HepG2 (cell line): ENCODE data around the gene R3HCC1L. TPM values are rescaled to one million over a fixed set of nuclear protein-coding genes. Genes with fewer than 3 reads are reported as not detected.

Experiments used
- ATAC-seq: fragments of 200-7000 bp; cut with Tn5 transposase; 3 replicates; pipeline ENCODE4 v1.9.1; 2020; ENCODE audit warnings: mild to moderate bottlenecking, moderate library complexity
- BruUV-seq: library from RNA; stranded (reverse); fragments of 400-500 nt; replicated peaks from 2 replicates; lab custom pipeline; 2021; lab: Mats Ljungman, UMichigan
- CTCF ChIA-PET: fragments of 300-600 bp; formaldehyde crosslinking; extraction: SDS; loops from one replicate; lab custom pipeline; 2021; ENCODE audit warnings: low total read pairs, inconsistent platforms, low intra/inter-chr PET ratio; lab: Yijun Ruan, JAX
- POLR2A ChIA-PET: fragments of 350-600 bp; sonication (Branson Sonifier 250); formaldehyde crosslinking; loops from one replicate; lab custom pipeline; 2020; ENCODE audit warnings: antibody characterized with exemption, inconsistent platforms; lab: Yijun Ruan, JAX
- DNase-seq: peaks from one replicate; pipeline ENCODE4 v3.0.0-alpha.2; 2015; ENCODE audit warnings: low spot score
- FAIRE-seq: peaks from 3 replicates; lab custom pipeline; 2011; peaks lifted over from hg19 to GRCh38; lab: Jason Lieb, UNC
- H2AFZ ChIP-seq: one replicate; pipeline ENCODE4 v1.6.1; 2011; ENCODE audit warnings: low read length, inconsistent platforms
- H3K27ac ChIP-seq: fragments of 300-600 bp; 3 replicates; pipeline ENCODE4 v1.8.0; 2011; ENCODE audit warnings: mixed run types, mild to moderate bottlenecking, mixed read lengths, low read length, inconsistent platforms; ENCODE audit not compliant: insufficient read depth; ENCODE audit errors: extremely low read length
- H3K27me3 ChIP-seq, 2 experiments: fragments of 200-600 bp in 1 of 2; 2 replicates in 1 of 2; 3 replicates in 1 of 2; pipeline versions ENCODE4 v1.6.0 to v1.8.0; 2011; ENCODE audit warnings: low read length in 2 of 2, mild to moderate bottlenecking in 2 of 2, moderate library complexity in 2 of 2, inconsistent platforms in 1 of 2; ENCODE audit not compliant: insufficient read depth in 2 of 2, control insufficient read depth in 1 of 2
- H3K36me3 ChIP-seq, 2 experiments: fragments of 200-600 bp in 1 of 2; replicated peaks in 1 of 2; 2 replicates in 1 of 2; 3 replicates in 1 of 2; pipeline versions ENCODE4 v1.5.1 to v1.8.0; 2011; ENCODE audit warnings: low read length in 2 of 2, inconsistent platforms in 1 of 2; ENCODE audit not compliant: insufficient read depth in 2 of 2, control insufficient read depth in 1 of 2
- H3K4me1 ChIP-seq: 2 replicates; pipeline ENCODE4 v1.5.1; 2012; ENCODE audit warnings: low read length, inconsistent platforms; ENCODE audit not compliant: insufficient read depth
- H3K4me2 ChIP-seq: 2 replicates; pipeline ENCODE4 v1.6.0; 2011; ENCODE audit warnings: low read depth, low read length, inconsistent platforms
- H3K4me3 ChIP-seq, 3 experiments: fragments of 200-600 bp in 1 of 3; sonication (generic), shearing (Covaris generic) in 1 of 3; replicated peaks in 1 of 3; 2 replicates each; pipeline ENCODE4 v1.5.1; 2011 to 2016; ENCODE audit warnings: low read length in 3 of 3, inconsistent platforms in 2 of 3, low read depth in 2 of 3, mild to moderate bottlenecking in 2 of 3, control low read depth in 1 of 3, mixed read lengths in 1 of 3; ENCODE audit not compliant: insufficient read depth in 1 of 3
- H3K79me2 ChIP-seq: one replicate; pipeline ENCODE4 v1.6.1; 2011; ENCODE audit warnings: low read length, inconsistent platforms; ENCODE audit not compliant: insufficient read depth
- H3K9ac ChIP-seq: 2 replicates; pipeline ENCODE4 v1.6.0; 2011; ENCODE audit warnings: mild to moderate bottlenecking, low read depth, low read length, inconsistent platforms; ENCODE audit not compliant: insufficient read depth
- H3K9me3 ChIP-seq: 2 replicates; pipeline ENCODE4 v1.5.1; 2012; ENCODE audit warnings: mild to moderate bottlenecking, low read length
- H4K20me1 ChIP-seq: 2 replicates; pipeline ENCODE4 v1.6.0; 2011; ENCODE audit warnings: inconsistent platforms, mild to moderate bottlenecking, low read length, moderate library complexity; ENCODE audit not compliant: insufficient read depth
- UBTF ChIP-seq: sonication (generic); formaldehyde crosslinking; IDR thresholded peaks from 2 replicates; pipeline ENCODE4 v1.4.0; 2020; ENCODE audit warnings: mild to moderate bottlenecking, missing genetic modification reagents
- ZBED4 ChIP-seq: sonication (generic); formaldehyde crosslinking; IDR thresholded peaks from 2 replicates; pipeline ENCODE4 v1.4.0; 2020; ENCODE audit warnings: missing genetic modification reagents, borderline replicate concordance
- WGBS: methylation state at CpG from one replicate; pipeline ENCODE4 v1.1.6; 2017; ENCODE audit warnings: low lambda C conversion rate; 5-methylcytosine and 5-hydroxymethylcytosine counted together
- in situ Hi-C: cut with HindIII; loops from 2 replicates; pipeline ENCODE4 v1.10.0; 2017; ENCODE audit warnings: low pct_unique_long_range_greater_than_20kb; ENCODE audit not compliant: extremely low pct_ligation_motif_present
- intact Hi-C: fragments of 100-400 bp; cut with micrococcal nuclease; formaldehyde crosslinking; loops from one replicate; pipeline ENCODE4 v1.10.0; 2022; ENCODE audit not compliant: unreplicated experiment
- polyA plus RNA-seq, 8 experiments: library from polyadenylated mRNA; depleted of rRNA in 3 of 8; stranded (reverse) in 7 of 8; unstranded in 1 of 8; fragments of >200 nt; fragmentation: Illumina TruSeq in 4 of 8; extraction: Trizol in 4 of 8; gene quantifications; 2 replicates each; pipeline versions ENCODE4 v1.2.1 to v1.2.3, GENCODE V29; 2011 to 2016; ENCODE audit warnings: low read depth in 4 of 8, missing spikeins in 1 of 8, mixed read lengths in 1 of 8; ENCODE audit not compliant: insufficient read depth in 1 of 8
- total RNA-seq, 5 experiments: library from RNA; depleted of rRNA; stranded (reverse); fragments of >200 nt; fragmentation: Illumina TruSeq; extraction: Trizol; gene quantifications; 2 replicates each; pipeline ENCODE4 v1.2.3, GENCODE V29; 2016; ENCODE audit warnings: low read depth in 1 of 5

R3HCC1L gene
- total and polyA plus RNA-seq, 2 of the 13 experiments (the other 11 are each of a cell fraction or from before 2014, with no cell fraction given), result 6.5 to 12.2 TPM

GRCh38 chr10:98169379-98169778 is 34.9 kb downstream of the R3HCC1L start:
- Histone ChIP-seq H3K4me1 (no peaks in the 10 kb centered on the region), H3K4me3 (no peak overlapping the region), H3K9ac (no peak overlapping the region), H4K20me1 (no peaks in the 10 kb centered on the region), H3K4me2 (no peak overlapping the region), H3K27ac (no peak overlapping the region), H3K9me3 (no peaks in the 10 kb centered on the region), H2AFZ (no peak overlapping the region), H3K36me3 (peaks cover 4 to 15% of the 10 kb centered on the region in 2 experiments; a peak in 4 of 5 replicates), H3K27me3 (no peaks in the 10 kb centered on the region), H3K79me2 (no peaks in the 10 kb centered on the region)
- FAIRE-seq, result no peak
- no peak for DNase-seq
- TF ChIP-seq UBTF (no peak), ZBED4 (CRISPR knock-in tag) (no peak)
- CTCF ChIA-PET, result interaction anchor here (1.5 to 1.7 kb wide), 2 partner anchors 138 to 140 kb away, joined by 4 read pairs; no protein-coding TSS in a partner anchor
- intact Hi-C loops (no loop called here), in situ Hi-C loops (no loop called here)
- WGBS, result 93% methylated on average over 2 of the region's 2 CpGs
- BruUV-seq, result no TSS peak
- ATAC-seq, result no peak
- POLR2A ChIA-PET, result no interaction called here
